ENCODE measurements around the gene LEUTX. TPM values are rescaled to one million over a fixed set of nuclear protein-coding genes. Genes with fewer than 3 reads are reported as not detected.

The LEUTX gene
- polyA plus RNA-seq, 1 of the 3 experiments (the other 2 are of a cell fraction): not detected

GRCh38 chr19:39746836-39747529, 31.7 kb upstream of the LEUTX start:
- Histone ChIP-seq H3K4me2 (no peak overlapping the region), H3K27ac (ENCODE audit: low read depth in 2 of 2, low read length in 1 of 2) (no peak overlapping the region), H3K36me3 (replicated peaks in 1 of 2; ENCODE audit: control insufficient read depth in 1 of 2, insufficient read depth in 2 of 2, low read length in 1 of 2) (no peaks in the 10 kb centered on the region), H3K9me2 (no peaks in the 10 kb centered on the region), H3K79me2 (ENCODE audit: insufficient read depth) (no peaks in the 10 kb centered on the region), H4K20me1 (ENCODE audit: insufficient read depth) (no peaks in the 10 kb centered on the region), H3K4me1 (ENCODE audit: control insufficient read depth in 1 of 2, insufficient read depth in 2 of 2, low read depth in 1 of 2, low read length in 1 of 2) (no peaks in the 10 kb centered on the region), H3F3A (replicated peaks; ENCODE audit: insufficient read depth) (no peaks in the 10 kb centered on the region), H3K27me3 (ENCODE audit: insufficient read depth) (peaks cover 27% of the 10 kb centered on the region; the same call in 1 of the 2 replicates), H3K9ac (no peak overlapping the region), H3K4me3 (ENCODE audit: low read depth in 2 of 2, low read length in 1 of 2) (no peak overlapping the region), H3K9me3 (no peaks in the 10 kb centered on the region), H2AFZ (ENCODE audit: low read depth) (no peak overlapping the region)
- DNase-seq: no peak
- CTCF ChIA-PET: no interaction called here
- 0% methylated on average over 4 of the region's 4 CpGs for WGBS (ENCODE audit: low lambda C conversion rate)
- POLR2A ChIA-PET: no interaction called here
- no peak for TF ChIP-seq EP300 (IDR thresholded peaks at IDR 0.05; ENCODE audit: borderline replicate concordance in 1 of 2, low read depth in 1 of 2, low read length in 1 of 2)
- TF ChIP-seq FOXM1 (IDR thresholded peaks at IDR 0.05; ENCODE audit: low read depth): no peak
- no peak for TF ChIP-seq RXRA (IDR thresholded peaks at IDR 0.05; ENCODE audit: borderline replicate concordance, low read depth)
- TF ChIP-seq JUND (IDR thresholded peaks at IDR 0.05): no peak
- no peak for TF ChIP-seq ELF1 (IDR thresholded peaks at IDR 0.05)
- no peak for TF ChIP-seq TAF1 (IDR thresholded peaks at IDR 0.05; ENCODE audit: borderline replicate concordance, low read depth, low read length)
- TF ChIP-seq POLR2AphosphoS5 (IDR thresholded peaks at IDR 0.05; ENCODE audit: low read depth, low read length): no peak
- TF ChIP-seq YY1 (IDR thresholded peaks at IDR 0.05; ENCODE audit: low read depth): no peak
- TF ChIP-seq MXI1 (IDR thresholded peaks at IDR 0.05; ENCODE audit: low read depth, low read length): no peak
- TF ChIP-seq REST (IDR thresholded peaks at IDR 0.05; ENCODE audit: low read depth, low read length): no peak
- TF ChIP-seq FOSL2 (IDR thresholded peaks at IDR 0.05; ENCODE audit: borderline replicate concordance, low read depth): no peak
- no peak for TF ChIP-seq MEF2A (IDR thresholded peaks at IDR 0.05; ENCODE audit: borderline replicate concordance, low read depth)

DNA sequence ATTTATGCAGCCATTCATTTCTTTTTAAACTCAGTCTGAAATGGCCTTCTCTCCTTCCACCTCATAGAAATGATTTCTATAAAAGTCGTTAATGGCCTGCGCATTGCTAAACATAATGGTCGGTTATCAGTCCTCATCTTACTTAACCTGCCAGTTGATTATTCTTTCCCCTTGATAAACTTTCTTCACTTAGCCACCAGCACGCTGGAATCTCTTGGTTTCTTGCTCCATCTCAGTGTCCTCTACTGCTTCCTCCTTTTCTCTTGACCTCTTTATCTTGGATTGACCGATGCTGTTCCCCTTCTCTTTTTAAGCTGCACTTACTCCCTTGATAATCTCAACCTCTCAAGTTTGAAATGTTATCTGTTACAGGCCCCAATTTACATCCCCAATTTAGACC, 28.7 kb upstream of the LEUTX start:
- no peaks in the 10 kb centered on the region for H3K36me3 ChIP-seq (replicated peaks in 1 of 2; ENCODE audit: control insufficient read depth in 1 of 2, insufficient read depth in 2 of 2, low read length in 1 of 2)
- H4K20me1 ChIP-seq (ENCODE audit: insufficient read depth): no peaks in the 10 kb centered on the region
- no peaks in the 10 kb centered on the region for H3K79me2 ChIP-seq (ENCODE audit: insufficient read depth)
- TF ChIP-seq CTCF (IDR thresholded peaks at IDR 0.05) (no peak), USF1 (IDR thresholded peaks at IDR 0.05; ENCODE audit: borderline replicate concordance, low read depth) (no peak)
- H3K4me2 ChIP-seq: no peak overlapping the region
- H3K4me1 ChIP-seq (ENCODE audit: control insufficient read depth in 1 of 2, insufficient read depth in 2 of 2, low read depth in 1 of 2, low read length in 1 of 2): no peaks in the 10 kb centered on the region
- no peak overlapping the region for H3K9ac ChIP-seq
- H3K27ac ChIP-seq (ENCODE audit: low read depth in 2 of 2, low read length in 1 of 2): no peak overlapping the region
- POLR2A ChIA-PET: no interaction called here
- no peak for DNase-seq
- no peaks in the 10 kb centered on the region for H3K9me2 ChIP-seq
- no peaks in the 10 kb centered on the region for H3F3A ChIP-seq (replicated peaks; ENCODE audit: insufficient read depth)
- no peak overlapping the region for H3K4me3 ChIP-seq (ENCODE audit: low read depth in 2 of 2, low read length in 1 of 2)
- H3K27me3 ChIP-seq (ENCODE audit: insufficient read depth): peaks cover 22% of the 10 kb centered on the region; the same call in 1 of the 2 replicates
- H3K9me3 ChIP-seq: no peaks in the 10 kb centered on the region
- CTCF ChIA-PET: no interaction called here
- no peak overlapping the region for H2AFZ ChIP-seq (ENCODE audit: low read depth)
- WGBS (ENCODE audit: low lambda C conversion rate): 13% methylated on average over 5 of the region's 5 CpGs
